Astrocyte (in vitro differentiated cells and primary cell): ENCODE data around the gene LRRC4C.

ENCODE experiments used
- EZH2 ChIP-seq: IDR thresholded peaks from 2 replicates; pipeline ENCODE4 v1.6.1; 2012; ENCODE audit warnings: mild to moderate bottlenecking, low read length, inconsistent platforms; ENCODE audit not compliant: insufficient read depth
- TF ChIP-seq, protein P1 (sequence below): IDR thresholded peaks from 2 replicates; pipeline ENCODE4 v1.5.1; 2011; ENCODE audit warnings: low read depth, mild to moderate bottlenecking, inconsistent platforms, low read length, moderate library complexity; ENCODE audit not compliant: insufficient read depth

DNA sequence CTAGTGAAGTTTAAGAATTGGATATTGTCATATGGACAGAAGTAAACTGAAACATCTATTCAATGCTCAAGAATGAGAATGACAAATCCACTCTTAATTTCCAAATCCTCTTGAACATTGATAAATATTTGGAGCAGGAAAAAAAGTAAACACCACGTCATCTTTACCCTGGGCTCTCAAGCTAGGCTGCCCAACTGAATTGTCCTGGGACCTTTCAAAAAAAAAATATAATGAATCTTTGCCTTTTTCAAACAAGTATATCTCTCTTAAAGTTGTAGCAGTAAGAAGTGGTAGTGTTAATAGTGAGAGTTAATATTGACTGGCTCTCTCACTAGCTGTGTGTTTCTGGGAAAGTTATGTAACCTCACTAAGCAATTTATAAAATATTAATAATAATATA is 374.3 kb downstream of the LRRC4C start:
- TF ChIP-seq, protein P1, sequence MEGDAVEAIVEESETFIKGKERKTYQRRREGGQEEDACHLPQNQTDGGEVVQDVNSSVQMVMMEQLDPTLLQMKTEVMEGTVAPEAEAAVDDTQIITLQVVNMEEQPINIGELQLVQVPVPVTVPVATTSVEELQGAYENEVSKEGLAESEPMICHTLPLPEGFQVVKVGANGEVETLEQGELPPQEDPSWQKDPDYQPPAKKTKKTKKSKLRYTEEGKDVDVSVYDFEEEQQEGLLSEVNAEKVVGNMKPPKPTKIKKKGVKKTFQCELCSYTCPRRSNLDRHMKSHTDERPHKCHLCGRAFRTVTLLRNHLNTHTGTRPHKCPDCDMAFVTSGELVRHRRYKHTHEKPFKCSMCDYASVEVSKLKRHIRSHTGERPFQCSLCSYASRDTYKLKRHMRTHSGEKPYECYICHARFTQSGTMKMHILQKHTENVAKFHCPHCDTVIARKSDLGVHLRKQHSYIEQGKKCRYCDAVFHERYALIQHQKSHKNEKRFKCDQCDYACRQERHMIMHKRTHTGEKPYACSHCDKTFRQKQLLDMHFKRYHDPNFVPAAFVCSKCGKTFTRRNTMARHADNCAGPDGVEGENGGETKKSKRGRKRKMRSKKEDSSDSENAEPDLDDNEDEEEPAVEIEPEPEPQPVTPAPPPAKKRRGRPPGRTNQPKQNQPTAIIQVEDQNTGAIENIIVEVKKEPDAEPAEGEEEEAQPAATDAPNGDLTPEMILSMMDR: no peak
- TF ChIP-seq EZH2: no peak
